ENCODE measurements around the gene SRL. TPM values are rescaled to one million over a fixed set of nuclear protein-coding genes. Genes with fewer than 3 reads are reported as not detected.

Gene SRL
- total and polyA plus RNA-seq, 2 of the 4 experiments (the other 2 are of a cell fraction) = under 0.01 to 0.14 TPM

DNA sequence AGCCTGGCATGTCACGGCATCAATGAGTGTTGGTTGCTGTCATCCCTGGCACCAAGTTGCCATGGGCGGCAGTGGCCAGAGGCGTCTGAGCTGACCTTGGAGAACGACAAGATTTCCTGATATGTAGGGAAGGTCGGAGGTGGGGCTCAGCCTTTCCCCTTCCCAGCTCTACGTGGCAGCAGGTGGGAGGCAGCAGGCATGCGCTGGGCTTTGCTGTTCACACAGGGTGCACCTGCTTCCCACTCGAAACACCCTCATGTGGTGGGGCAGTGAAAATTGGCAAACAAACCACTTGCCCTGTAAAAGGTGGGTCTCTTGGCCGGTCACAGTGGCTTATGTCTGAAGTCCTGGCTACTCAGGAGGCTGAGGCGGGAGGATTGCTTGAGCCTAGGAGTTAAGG, 43.3 kb upstream of the SRL start:
- H2AFZ ChIP-seq (replicated peaks; ENCODE audit: low read length, poor library complexity) = peak overlapping the region; percentile 70
- peaks cover 4% of the 10 kb centered on the region; the same call in 1 of the 2 replicates for H3K9me1 ChIP-seq (ENCODE audit: insufficient read depth, low read length)
- H3K4ac ChIP-seq (ENCODE audit: low read depth, low read length) = peak overlapping the region; percentile 2; the same call in 1 of the 2 replicates
- ChIA-PET POLR2A (ENCODE audit: unreplicated experiment) (no interaction called here), CTCF (no interaction called here)
- H3K14ac ChIP-seq (replicated peaks; ENCODE audit: low read depth, low read length) = no peak overlapping the region
- H3K79me1 ChIP-seq (ENCODE audit: low read depth in 1 of 2, low read length in 2 of 2) = peaks cover 0 to 7% of the 10 kb centered on the region in 2 experiments; a peak in 1 of 4 replicates
- 0 out of 2 replicates have a peak, but pooled peaks cover 3% of the 10 kb centered on the region for H3K9me3 ChIP-seq (ENCODE audit: control insufficient read depth, insufficient read depth, low read length)
- peak overlapping the region; percentile 43; the same call in 1 of the 3 replicates for H2BK15ac ChIP-seq (ENCODE audit: low read depth, low read length)
- H4K8ac ChIP-seq (ENCODE audit: low read depth in 2 of 2, low read length in 2 of 2) = no peak overlapping the region
- H2AK9ac ChIP-seq (replicated peaks; ENCODE audit: low read depth, low read length, poor library complexity) = peak overlapping the region; percentile 16
- BruUV-seq (replicated peaks) = no TSS peak
- no peak overlapping the region for H4K91ac ChIP-seq (ENCODE audit: insufficient read depth, low read depth, low read length)
- no peak overlapping the region for H3K9ac ChIP-seq (ENCODE audit: low read depth, low read length)
- intact Hi-C loops (cut with micrococcal nuclease) = no loop called here
- ATAC-seq (ENCODE audit: low read depth) = no peak
- no peak overlapping the region for H3K4me2 ChIP-seq (ENCODE audit: low read depth, low read length)
- H4K20me1 ChIP-seq (ENCODE audit: insufficient read depth, low read length) = no peaks in the 10 kb centered on the region
- no peak overlapping the region for H3K18ac ChIP-seq (ENCODE audit: low read depth, low read length)
- H3K23ac ChIP-seq (ENCODE audit: low read depth, low read length) = peak overlapping the region; percentile 20; the same call in 1 of the 2 replicates
- H3K4me1 ChIP-seq (ENCODE audit: control insufficient read depth, insufficient read depth, low read length) = peaks cover 7% of the 10 kb centered on the region; the same call in 1 of the 2 replicates
- H2AK5ac ChIP-seq (ENCODE audit: low read depth, low read length) = peak overlapping the region; percentile 79
- TF ChIP-seq NFE2L2 (IDR thresholded peaks at IDR 0.05; ENCODE audit: low read depth, low read length) = no peak
- TF ChIP-seq MXI1 (IDR thresholded peaks at IDR 0.05; ENCODE audit: borderline replicate concordance, low read depth, low read length) = no peak
- no peak for TF ChIP-seq CEBPB (IDR thresholded peaks at IDR 0.05; ENCODE audit: low read depth, low read length)
- TF ChIP-seq RCOR1 (IDR thresholded peaks at IDR 0.05; ENCODE audit: insufficient replicate concordance, low read length) = no peak
- no peak for TF ChIP-seq RAD21 (IDR thresholded peaks at IDR 0.05; ENCODE audit: low read length)
- TF ChIP-seq MAZ (IDR thresholded peaks at IDR 0.05; ENCODE audit: borderline replicate concordance, low read depth, low read length) = no peak
- no peak for TF ChIP-seq FOS (IDR thresholded peaks at IDR 0.05; ENCODE audit: low read depth, low read length)
- TF ChIP-seq SMC3 (IDR thresholded peaks at IDR 0.05; ENCODE audit: low read depth, low read length) = no peak
- TF ChIP-seq CHD1 (IDR thresholded peaks at IDR 0.05; ENCODE audit: low read depth, low read length) = no peak
- TF ChIP-seq, protein P1, sequence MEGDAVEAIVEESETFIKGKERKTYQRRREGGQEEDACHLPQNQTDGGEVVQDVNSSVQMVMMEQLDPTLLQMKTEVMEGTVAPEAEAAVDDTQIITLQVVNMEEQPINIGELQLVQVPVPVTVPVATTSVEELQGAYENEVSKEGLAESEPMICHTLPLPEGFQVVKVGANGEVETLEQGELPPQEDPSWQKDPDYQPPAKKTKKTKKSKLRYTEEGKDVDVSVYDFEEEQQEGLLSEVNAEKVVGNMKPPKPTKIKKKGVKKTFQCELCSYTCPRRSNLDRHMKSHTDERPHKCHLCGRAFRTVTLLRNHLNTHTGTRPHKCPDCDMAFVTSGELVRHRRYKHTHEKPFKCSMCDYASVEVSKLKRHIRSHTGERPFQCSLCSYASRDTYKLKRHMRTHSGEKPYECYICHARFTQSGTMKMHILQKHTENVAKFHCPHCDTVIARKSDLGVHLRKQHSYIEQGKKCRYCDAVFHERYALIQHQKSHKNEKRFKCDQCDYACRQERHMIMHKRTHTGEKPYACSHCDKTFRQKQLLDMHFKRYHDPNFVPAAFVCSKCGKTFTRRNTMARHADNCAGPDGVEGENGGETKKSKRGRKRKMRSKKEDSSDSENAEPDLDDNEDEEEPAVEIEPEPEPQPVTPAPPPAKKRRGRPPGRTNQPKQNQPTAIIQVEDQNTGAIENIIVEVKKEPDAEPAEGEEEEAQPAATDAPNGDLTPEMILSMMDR (conservative IDR thresholded peaks at IDR 0.05; ENCODE audit: low read depth, low read length) = no peak
- no peak overlapping the region for H2BK20ac ChIP-seq (ENCODE audit: low read depth, low read length)
- H3K36me3 ChIP-seq (ENCODE audit: control insufficient read depth, insufficient read depth, low read length) = no peaks in the 10 kb centered on the region
- in situ Hi-C loops (cut with MboI; ENCODE audit: low sequenced_read_pairs) = no loop called here
- H3K27me3 ChIP-seq (ENCODE audit: control insufficient read depth, insufficient read depth, low read length) = no peaks in the 10 kb centered on the region
- no peak for DNase-seq
- no peak overlapping the region for H4K5ac ChIP-seq (ENCODE audit: low read depth, low read length)
- dilution Hi-C loops (cut with HindIII; ENCODE audit: low sequenced_read_pairs, unreplicated experiment) = no loop called here
- H3K27ac ChIP-seq (ENCODE audit: insufficient read depth, low read length) = no peak overlapping the region
- H2BK120ac ChIP-seq (ENCODE audit: low read depth, low read length) = no peak overlapping the region
- H2BK5ac ChIP-seq (ENCODE audit: low read depth, low read length, poor library complexity, severe bottlenecking) = no peak overlapping the region
- no peak overlapping the region for H3K4me3 ChIP-seq (ENCODE audit: insufficient read depth, low read depth, low read length)
- H3K56ac ChIP-seq (ENCODE audit: extremely low read depth, insufficient read depth, low read length) = no peak overlapping the region
- WGBS, 2 experiments (ENCODE audit: extremely low coverage in 2 of 2, insufficient read length in 1 of 2) = 100% methylated on average over 2 of the region's 10 CpGs; no CpG with 5 or more reads in 1 of the 2 experiments
